Measurements from ENCODE around the gene SWAP70.
A peak's percentile ranks its signal among the peaks of the same experiment; 100 is the strongest.

Gene SWAP70

GRCh38 chr11:9714272-9714940 is 50.5 kb downstream of the SWAP70 start:
- H3K4me3 ChIP-seq (ENCODE audit: low read length), result no peak overlapping the region
- DNase-seq (ENCODE audit: low read depth, low spot score), result no peak

GRCh38 chr11:9716275-9717039 is 52.6 kb downstream of the SWAP70 start:
- DNase-seq (ENCODE audit: low read depth, low spot score), result no peak
- no peak overlapping the region for H3K4me3 ChIP-seq (ENCODE audit: low read length)

- no peak for DNase-seq (ENCODE audit: low read depth, low spot score)
- H3K4me3 ChIP-seq (ENCODE audit: low read length), result no peak overlapping the region
These were observed 53.1 kb downstream of the SWAP70 start for GRCh38 chr11:9717040-9717357.

- no peak overlapping the region for H3K4me3 ChIP-seq (ENCODE audit: low read length)
- no peak for DNase-seq (ENCODE audit: low read depth, low spot score)
These were observed 53.8 kb downstream of the SWAP70 start for GRCh38 chr11:9717719-9718118.

- DNase-seq (ENCODE audit: low read depth, low spot score), result no peak
- no peak overlapping the region for H3K4me3 ChIP-seq (ENCODE audit: low read length)
These were observed 54.3 kb downstream of the SWAP70 start for GRCh38 chr11:9718147-9718546.

- H3K4me3 ChIP-seq (ENCODE audit: low read length), result no peak overlapping the region
- no peak for DNase-seq (ENCODE audit: low read depth, low spot score)
These were observed 55.9 kb downstream of the SWAP70 start for GRCh38 chr11:9719566-9720289.

- no peak overlapping the region for H3K4me3 ChIP-seq (ENCODE audit: low read length)
- DNase-seq (ENCODE audit: low read depth, low spot score), result no peak
These were observed 56.4 kb downstream of the SWAP70 start for GRCh38 chr11:9720290-9720630.

- no peak for DNase-seq (ENCODE audit: low read depth, low spot score)
- H3K4me3 ChIP-seq (ENCODE audit: low read length), result no peak overlapping the region
These were observed 58.1 kb downstream of the SWAP70 start for GRCh38 chr11:9722023-9722422.

- no peak for DNase-seq (ENCODE audit: low read depth, low spot score)
- H3K4me3 ChIP-seq (ENCODE audit: low read length), result no peak overlapping the region
These were observed 59.0 kb downstream of the SWAP70 start for GRCh38 chr11:9722893-9723292.

- H3K4me3 ChIP-seq (ENCODE audit: low read length), result no peak overlapping the region
- DNase-seq (ENCODE audit: low read depth, low spot score), result no peak
These were observed 62.6 kb downstream of the SWAP70 start for GRCh38 chr11:9726321-9727022.

GRCh38 chr11:9728058-9728457 is 64.2 kb downstream of the SWAP70 start:
- no peak for DNase-seq (ENCODE audit: low read depth, low spot score)
- H3K4me3 ChIP-seq (ENCODE audit: low read length), result no peak overlapping the region

- H3K4me3 ChIP-seq (ENCODE audit: low read length), result no peak overlapping the region
- DNase-seq (ENCODE audit: low read depth, low spot score), result peak; percentile 41
These were observed 67.4 kb downstream of the SWAP70 start for GRCh38 chr11:9731256-9731655.

- no peak for DNase-seq (ENCODE audit: low read depth, low spot score)
- H3K4me3 ChIP-seq (ENCODE audit: low read length), result no peak overlapping the region
These were observed 68.6 kb downstream of the SWAP70 start for GRCh38 chr11:9732453-9732852.

- H3K4me3 ChIP-seq (ENCODE audit: low read length), result no peak overlapping the region
- DNase-seq (ENCODE audit: low read depth, low spot score), result no peak
These were observed 69.3 kb downstream of the SWAP70 start for GRCh38 chr11:9733212-9733611.

- H3K4me3 ChIP-seq (ENCODE audit: low read length), result no peak overlapping the region
- DNase-seq (ENCODE audit: low read depth, low spot score), result no peak
These were observed 71.4 kb downstream of the SWAP70 start for GRCh38 chr11:9735236-9735635.

- no peak for DNase-seq (ENCODE audit: low read depth, low spot score)
- no peak overlapping the region for H3K4me3 ChIP-seq (ENCODE audit: low read length)
These were observed 72.0 kb downstream of the SWAP70 start for GRCh38 chr11:9735919-9736318.

GRCh38 chr11:9736365-9736764 is 72.5 kb downstream of the SWAP70 start:
- no peak for DNase-seq (ENCODE audit: low read depth, low spot score)
- H3K4me3 ChIP-seq (ENCODE audit: low read length), result no peak overlapping the region

GRCh38 chr11:9738116-9738515 is 74.2 kb downstream of the SWAP70 start:
- H3K4me3 ChIP-seq (ENCODE audit: low read length), result no peak overlapping the region
- DNase-seq (ENCODE audit: low read depth, low spot score), result no peak

- DNase-seq (ENCODE audit: low read depth, low spot score), result no peak
- H3K4me3 ChIP-seq (ENCODE audit: low read length), result no peak overlapping the region
These were observed 74.8 kb downstream of the SWAP70 start for GRCh38 chr11:9738707-9739106.

Data from Jurkat, Clone E6-1 (cell line).